IPS-NIHi7 (cell line): ENCODE data around the gene DGKD.
A peak's percentile ranks its signal among the peaks of the same experiment; 100 is the strongest.

Source experiments
- DNase-seq: peaks from one replicate; pipeline ENCODE4 v3.0.0; 2012; ENCODE audit warnings: mixed read lengths; ENCODE audit errors: extremely low spot score

DGKD gene

GRCh38 chr2:233429175-233429897 is 75.0 kb downstream of the DGKD start:
- DNase-seq = no peak

GRCh38 chr2:233430081-233430480 is 75.8 kb downstream of the DGKD start:
- DNase-seq = no peak

- no peak for DNase-seq
Measured at GRCh38 chr2:233430651-233431050, 76.4 kb downstream of the DGKD start.

- DNase-seq = no peak
Measured at GRCh38 chr2:233433029-233433428, 78.7 kb downstream of the DGKD start.

- DNase-seq = no peak
Measured at GRCh38 chr2:233433794-233434193, 79.5 kb downstream of the DGKD start.

GRCh38 chr2:233434666-233435330 is 80.5 kb downstream of the DGKD start:
- no peak for DNase-seq

GRCh38 chr2:233435436-233436190 is 81.3 kb downstream of the DGKD start:
- no peak for DNase-seq

- DNase-seq = no peak
Measured at GRCh38 chr2:233436191-233436581, 81.9 kb downstream of the DGKD start.

GRCh38 chr2:233436691-233437438 is 82.6 kb downstream of the DGKD start:
- DNase-seq = no peak

GRCh38 chr2:233437439-233437955 is 83.2 kb downstream of the DGKD start:
- DNase-seq = no peak

GRCh38 chr2:233438573-233439147 is 84.4 kb downstream of the DGKD start:
- no peak for DNase-seq

GRCh38 chr2:233439191-233439590 is 84.9 kb downstream of the DGKD start:
- DNase-seq = no peak

GRCh38 chr2:233440314-233440713 is 86.0 kb downstream of the DGKD start:
- DNase-seq = no peak

- DNase-seq = no peak
Measured at GRCh38 chr2:233440714-233441113, 86.4 kb downstream of the DGKD start.

GRCh38 chr2:233441161-233442027 is 87.1 kb downstream of the DGKD start:
- DNase-seq = no peak

GRCh38 chr2:233442028-233442310 is 87.7 kb downstream of the DGKD start:
- no peak for DNase-seq

- DNase-seq = peak; percentile 89
Measured at GRCh38 chr2:233443511-233444183, 89.4 kb downstream of the DGKD start.

- DNase-seq = no peak
Measured at GRCh38 chr2:233444501-233444900, 90.2 kb downstream of the DGKD start.

GRCh38 chr2:233445152-233445830 is 91.0 kb downstream of the DGKD start:
- DNase-seq = no peak

- DNase-seq = no peak
Measured at GRCh38 chr2:233446121-233446520, 91.8 kb downstream of the DGKD start.
